ENCODE measurements around the gene KLHL42.

KLHL42 gene

GRCh38 chr12:27794818-27795584, 15.0 kb downstream of the KLHL42 start:
- H3K4me3 ChIP-seq (ENCODE audit: control insufficient read depth, low read depth, low read length), result no peak overlapping the region
- no peak for DNase-seq (ENCODE audit: low read depth)
- no peak for TF ChIP-seq CTCF (IDR thresholded peaks at IDR 0.05; ENCODE audit: control insufficient read depth, insufficient read depth, low read depth, low read length, missing control alignments)

- no peak overlapping the region for H3K4me3 ChIP-seq (ENCODE audit: control insufficient read depth, low read depth, low read length)
- no peak for TF ChIP-seq CTCF (IDR thresholded peaks at IDR 0.05; ENCODE audit: control insufficient read depth, insufficient read depth, low read depth, low read length, missing control alignments)
These were observed 16.1 kb downstream of the KLHL42 start for GRCh38 chr12:27796128-27796527.

GRCh38 chr12:27797301-27798025, 17.4 kb downstream of the KLHL42 start:
- TF ChIP-seq CTCF (IDR thresholded peaks at IDR 0.05; ENCODE audit: control insufficient read depth, insufficient read depth, low read depth, low read length, missing control alignments), result no peak
- DNase-seq (ENCODE audit: low read depth), result no peak
- no peak overlapping the region for H3K4me3 ChIP-seq (ENCODE audit: control insufficient read depth, low read depth, low read length)

More at GRCh38 chr12:27796128-27796527, 16.1 kb downstream of the KLHL42 start:
- no peak for DNase-seq (ENCODE audit: low read depth)

GRCh38 chr12:27800819-27801218, 20.8 kb downstream of the KLHL42 start:
- no peak for TF ChIP-seq CTCF (IDR thresholded peaks at IDR 0.05; ENCODE audit: control insufficient read depth, insufficient read depth, low read depth, low read length, missing control alignments)
- no peak for DNase-seq (ENCODE audit: low read depth)
- no peak overlapping the region for H3K4me3 ChIP-seq (ENCODE audit: control insufficient read depth, low read depth, low read length)

- TF ChIP-seq CTCF (IDR thresholded peaks at IDR 0.05; ENCODE audit: control insufficient read depth, insufficient read depth, low read depth, low read length, missing control alignments), result no peak
- no peak overlapping the region for H3K4me3 ChIP-seq (ENCODE audit: control insufficient read depth, low read depth, low read length)
- no peak for DNase-seq (ENCODE audit: low read depth)
These were observed 21.6 kb downstream of the KLHL42 start for GRCh38 chr12:27801630-27802029.

GRCh38 chr12:27802511-27802910, 22.5 kb downstream of the KLHL42 start:
- no peak for TF ChIP-seq CTCF (IDR thresholded peaks at IDR 0.05; ENCODE audit: control insufficient read depth, insufficient read depth, low read depth, low read length, missing control alignments)
- no peak overlapping the region for H3K4me3 ChIP-seq (ENCODE audit: control insufficient read depth, low read depth, low read length)
- DNase-seq (ENCODE audit: low read depth), result no peak
